ENCODE measurements around the gene SLC7A6.

Gene SLC7A6

GRCh38 chr16:68306633-68307032 lies 42.3 kb downstream of the SLC7A6 start:
- DNase-seq (ENCODE audit: low read depth): no peak

- DNase-seq (ENCODE audit: low read depth): no peak
Measured at GRCh38 chr16:68309799-68310198, 45.5 kb downstream of the SLC7A6 start.

- DNase-seq (ENCODE audit: low read depth): no peak
Measured at GRCh38 chr16:68310437-68310773, 46.1 kb downstream of the SLC7A6 start.

- DNase-seq (ENCODE audit: low read depth): peak; percentile 91
Measured at GRCh38 chr16:68310774-68311511, 46.6 kb downstream of the SLC7A6 start, which contains the start of the genes PRMT7 and SLC7A6OS. TSS of gene PRMT7 (plus strand) at chr16:68311019. CDS start at chr16:68315980, 4,961 bp downstream. TSS of gene SLC7A6OS (minus strand) at chr16:68310946. CDS start at chr16:68310926, 20 bp downstream.

- DNase-seq (ENCODE audit: low read depth): no peak
Measured at GRCh38 chr16:68313116-68313515, 48.8 kb downstream of the SLC7A6 start.

- peak; percentile 50 for DNase-seq (ENCODE audit: low read depth)
Measured at GRCh38 chr16:68319185-68319908, 55.0 kb downstream of the SLC7A6 start.

- DNase-seq (ENCODE audit: low read depth): no peak
Measured at GRCh38 chr16:68324336-68324735, 60.0 kb downstream of the SLC7A6 start.

GRCh38 chr16:68324780-68325357 lies 60.5 kb downstream of the SLC7A6 start:
- DNase-seq (ENCODE audit: low read depth): no peak

GRCh38 chr16:68328151-68328859 lies 64.0 kb downstream of the SLC7A6 start:
- DNase-seq (ENCODE audit: low read depth): peak; percentile 74

- DNase-seq (ENCODE audit: low read depth): no peak
Measured at GRCh38 chr16:68328860-68329390, 64.6 kb downstream of the SLC7A6 start.

- no peak for DNase-seq (ENCODE audit: low read depth)
Measured at GRCh38 chr16:68331879-68332410, 67.6 kb downstream of the SLC7A6 start.

- no peak for DNase-seq (ENCODE audit: low read depth)
Measured at GRCh38 chr16:68332411-68333121, 68.2 kb downstream of the SLC7A6 start.

GRCh38 chr16:68335175-68335574 lies 70.8 kb downstream of the SLC7A6 start:
- no peak for DNase-seq (ENCODE audit: low read depth)

- no peak for DNase-seq (ENCODE audit: low read depth)
Measured at GRCh38 chr16:68338326-68339119, 74.2 kb downstream of the SLC7A6 start.

- no peak for DNase-seq (ENCODE audit: low read depth)
Measured at GRCh38 chr16:68339214-68339613, 74.9 kb downstream of the SLC7A6 start.

GRCh38 chr16:68342620-68343019 lies 78.3 kb downstream of the SLC7A6 start:
- DNase-seq (ENCODE audit: low read depth): no peak

GRCh38 chr16:68343137-68343536 lies 78.8 kb downstream of the SLC7A6 start:
- DNase-seq (ENCODE audit: low read depth): no peak

- DNase-seq (ENCODE audit: low read depth): no peak
Measured at GRCh38 chr16:68344252-68344651, 79.9 kb downstream of the SLC7A6 start.

- DNase-seq (ENCODE audit: low read depth): no peak
Measured at GRCh38 chr16:68345351-68345810, 81.1 kb downstream of the SLC7A6 start.

GRCh38 chr16:68345958-68346635 lies 81.8 kb downstream of the SLC7A6 start:
- DNase-seq (ENCODE audit: low read depth): no peak

All from activated T-cell treated with anti-CD3 and anti-CD28 coated beads for 24 hours (primary cell).